Activated T-helper 17 cell treated with anti-CD3 and anti-CD28 coated beads, Interleukin-2, amount 50 U/mL, for 72 hours (primary cell): ENCODE measurements around the gene HEATR1. TPM values are rescaled to one million over a fixed set of nuclear protein-coding genes. Genes with fewer than 3 reads are reported as not detected.

ENCODE experiments used
- ATAC-seq: fragments of 150-1000 bp; cut with Tn5 transposase; replicated peaks from 2 replicates; pipeline ENCODE4 v1.10.0; 2021; ENCODE audit warnings: mild to moderate bottlenecking, moderate library complexity
- H3K27ac Mint-ChIP-seq: one replicate; pipeline ENCODE4 v1.8.0; 2022; ENCODE audit warnings: mixed read lengths
- H3K27me3 Mint-ChIP-seq: one replicate; pipeline ENCODE4 v1.8.0; 2022; ENCODE audit warnings: mixed read lengths
- H3K36me3 Mint-ChIP-seq: one replicate; pipeline ENCODE4 v1.8.0; 2022; ENCODE audit warnings: low read depth, mild to moderate bottlenecking, mixed read lengths
- H3K4me1 Mint-ChIP-seq: one replicate; pipeline ENCODE4 v1.8.0; 2022; ENCODE audit warnings: mixed read lengths
- H3K4me3 Mint-ChIP-seq: one replicate; pipeline ENCODE4 v1.8.0; 2022; ENCODE audit warnings: mild to moderate bottlenecking, mixed read lengths
- H3K9me3 Mint-ChIP-seq: one replicate; pipeline ENCODE4 v1.8.0; 2022; ENCODE audit warnings: mixed read lengths
- total RNA-seq, 2 donors: library from RNA; stranded (reverse); gene quantifications; one replicate each; pipeline ENCODE4 v1.2.3, GENCODE V29; 2022

Gene HEATR1, protein sequence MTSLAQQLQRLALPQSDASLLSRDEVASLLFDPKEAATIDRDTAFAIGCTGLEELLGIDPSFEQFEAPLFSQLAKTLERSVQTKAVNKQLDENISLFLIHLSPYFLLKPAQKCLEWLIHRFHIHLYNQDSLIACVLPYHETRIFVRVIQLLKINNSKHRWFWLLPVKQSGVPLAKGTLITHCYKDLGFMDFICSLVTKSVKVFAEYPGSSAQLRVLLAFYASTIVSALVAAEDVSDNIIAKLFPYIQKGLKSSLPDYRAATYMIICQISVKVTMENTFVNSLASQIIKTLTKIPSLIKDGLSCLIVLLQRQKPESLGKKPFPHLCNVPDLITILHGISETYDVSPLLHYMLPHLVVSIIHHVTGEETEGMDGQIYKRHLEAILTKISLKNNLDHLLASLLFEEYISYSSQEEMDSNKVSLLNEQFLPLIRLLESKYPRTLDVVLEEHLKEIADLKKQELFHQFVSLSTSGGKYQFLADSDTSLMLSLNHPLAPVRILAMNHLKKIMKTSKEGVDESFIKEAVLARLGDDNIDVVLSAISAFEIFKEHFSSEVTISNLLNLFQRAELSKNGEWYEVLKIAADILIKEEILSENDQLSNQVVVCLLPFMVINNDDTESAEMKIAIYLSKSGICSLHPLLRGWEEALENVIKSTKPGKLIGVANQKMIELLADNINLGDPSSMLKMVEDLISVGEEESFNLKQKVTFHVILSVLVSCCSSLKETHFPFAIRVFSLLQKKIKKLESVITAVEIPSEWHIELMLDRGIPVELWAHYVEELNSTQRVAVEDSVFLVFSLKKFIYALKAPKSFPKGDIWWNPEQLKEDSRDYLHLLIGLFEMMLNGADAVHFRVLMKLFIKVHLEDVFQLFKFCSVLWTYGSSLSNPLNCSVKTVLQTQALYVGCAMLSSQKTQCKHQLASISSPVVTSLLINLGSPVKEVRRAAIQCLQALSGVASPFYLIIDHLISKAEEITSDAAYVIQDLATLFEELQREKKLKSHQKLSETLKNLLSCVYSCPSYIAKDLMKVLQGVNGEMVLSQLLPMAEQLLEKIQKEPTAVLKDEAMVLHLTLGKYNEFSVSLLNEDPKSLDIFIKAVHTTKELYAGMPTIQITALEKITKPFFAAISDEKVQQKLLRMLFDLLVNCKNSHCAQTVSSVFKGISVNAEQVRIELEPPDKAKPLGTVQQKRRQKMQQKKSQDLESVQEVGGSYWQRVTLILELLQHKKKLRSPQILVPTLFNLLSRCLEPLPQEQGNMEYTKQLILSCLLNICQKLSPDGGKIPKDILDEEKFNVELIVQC (N-terminal part only)
- total RNA-seq = 10 to 100 TPM; 37.8 to 85.9 TPM

DNA sequence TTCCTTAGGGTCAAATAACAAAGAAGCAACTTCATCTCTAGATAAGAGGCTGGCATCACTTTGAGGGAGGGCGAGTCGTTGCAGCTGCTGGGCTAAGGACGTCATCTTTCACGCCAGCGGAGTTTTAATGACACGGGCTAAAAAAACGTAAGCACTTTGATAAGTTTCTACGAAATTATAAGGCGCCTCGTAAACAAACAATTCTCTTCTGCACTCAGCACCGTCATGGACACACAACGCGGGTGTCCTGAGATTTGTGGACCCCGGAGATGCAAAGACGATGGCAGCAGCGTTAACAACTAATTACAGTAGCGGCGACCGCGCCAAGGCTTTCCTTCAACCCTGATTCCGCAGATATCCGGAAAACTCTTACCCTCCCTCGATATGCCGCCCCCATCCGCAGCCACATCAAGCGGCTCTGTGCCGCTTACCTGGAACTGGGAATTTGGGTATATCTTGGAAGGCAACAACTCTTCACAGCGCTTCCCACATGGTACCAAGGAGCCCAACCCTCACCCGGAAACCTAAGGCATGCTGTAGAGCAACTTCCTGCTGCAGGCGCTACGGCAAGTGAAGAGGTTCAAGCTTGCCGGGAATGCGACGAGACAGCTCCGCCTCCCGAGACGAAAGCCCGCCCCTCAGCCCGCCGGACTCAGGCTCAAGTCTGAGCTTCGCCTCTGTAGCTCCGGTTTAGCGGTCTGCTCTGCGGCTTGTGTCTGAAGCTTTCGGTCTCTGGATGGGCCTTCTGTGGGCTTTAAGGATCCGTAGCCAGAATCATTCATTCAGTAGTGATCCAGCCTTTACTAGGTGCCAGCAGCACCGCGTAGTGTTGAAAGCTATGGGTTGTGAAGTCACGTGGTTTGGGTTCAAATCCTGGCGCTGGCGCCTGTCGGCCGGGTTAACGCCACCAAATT, at the start of gene HEATR1:
Gene HEATR1 (minus strand): TSS at position 526 of the 914 bp plus-strand sequence. CDS start 421 bp downstream, at position 105.
- peaks cover 58% of the 10 kb centered on the region for H3K36me3 Mint-ChIP-seq
- H3K4me3 Mint-ChIP-seq = peak within 1 kb of the TSS; percentile 95
- peaks cover 6% of the 10 kb centered on the region for H3K4me1 Mint-ChIP-seq
- no peaks in the 10 kb centered on the region for H3K9me3 Mint-ChIP-seq
- peak within 1 kb of the TSS; percentile 90 for H3K27ac Mint-ChIP-seq
- peak; percentile 97 for ATAC-seq
- H3K27me3 Mint-ChIP-seq = peaks cover 6% of the 10 kb centered on the region

DNA sequence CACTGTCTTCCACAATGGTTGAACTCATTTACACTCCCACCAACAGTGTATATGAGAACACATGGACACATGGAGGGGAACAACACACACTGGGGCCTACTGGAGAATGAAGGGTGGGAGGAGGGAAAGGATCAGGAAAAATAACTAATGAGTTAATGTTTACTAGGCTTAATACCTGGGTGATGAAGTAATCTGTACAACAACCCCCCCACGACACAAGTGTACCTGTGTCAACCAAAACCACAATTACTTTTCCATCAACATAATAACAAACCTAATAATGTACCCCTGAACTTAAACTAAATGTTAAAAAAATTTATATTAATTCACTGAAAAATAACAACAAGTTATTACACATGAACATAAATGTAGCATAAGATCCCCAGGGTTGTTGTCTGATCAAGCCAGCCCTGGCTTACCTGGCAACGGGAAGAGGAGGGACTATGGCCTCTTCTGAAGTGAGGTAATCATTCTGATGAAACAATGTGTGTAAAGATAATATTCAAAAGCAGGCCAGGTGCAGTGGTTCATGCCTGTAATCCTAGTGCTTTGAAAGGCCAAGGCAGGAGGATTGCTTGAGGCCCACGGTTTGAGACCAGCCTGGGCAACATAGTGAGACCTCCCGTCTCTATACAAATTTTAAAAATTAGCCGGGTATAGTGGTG, 40.8 kb upstream of the HEATR1 start:
- H3K36me3 Mint-ChIP-seq = no peaks in the 10 kb centered on the region
- no peak for ATAC-seq
- no peak overlapping the region for H3K4me3 Mint-ChIP-seq
- peaks cover 6% of the 10 kb centered on the region for H3K27me3 Mint-ChIP-seq
- H3K9me3 Mint-ChIP-seq = no peaks in the 10 kb centered on the region
- no peaks in the 10 kb centered on the region for H3K4me1 Mint-ChIP-seq
- H3K27ac Mint-ChIP-seq = no peak overlapping the region

DNA sequence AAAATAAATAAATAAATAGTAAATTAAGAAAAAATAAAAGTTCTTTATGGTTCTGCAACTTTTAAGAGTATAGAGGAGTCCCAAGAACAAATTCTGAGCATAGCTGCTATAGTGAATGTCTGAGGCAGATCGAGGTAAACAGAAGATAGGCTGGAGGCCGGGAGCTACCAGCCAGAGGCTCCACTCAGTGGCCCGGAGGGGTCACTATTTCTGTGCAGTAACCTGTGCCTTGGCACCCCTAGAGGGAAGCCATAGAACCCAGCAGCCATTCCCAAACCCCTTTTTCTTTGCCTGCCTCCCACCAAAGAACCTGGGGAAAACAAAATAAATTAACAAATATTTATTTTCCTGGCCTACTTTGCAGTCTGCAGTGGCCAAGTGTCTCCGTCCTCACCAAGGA, 38.4 kb upstream of the HEATR1 start:
- no peak for ATAC-seq
- H3K27ac Mint-ChIP-seq = no peak overlapping the region
- no peak overlapping the region for H3K4me3 Mint-ChIP-seq

DNA sequence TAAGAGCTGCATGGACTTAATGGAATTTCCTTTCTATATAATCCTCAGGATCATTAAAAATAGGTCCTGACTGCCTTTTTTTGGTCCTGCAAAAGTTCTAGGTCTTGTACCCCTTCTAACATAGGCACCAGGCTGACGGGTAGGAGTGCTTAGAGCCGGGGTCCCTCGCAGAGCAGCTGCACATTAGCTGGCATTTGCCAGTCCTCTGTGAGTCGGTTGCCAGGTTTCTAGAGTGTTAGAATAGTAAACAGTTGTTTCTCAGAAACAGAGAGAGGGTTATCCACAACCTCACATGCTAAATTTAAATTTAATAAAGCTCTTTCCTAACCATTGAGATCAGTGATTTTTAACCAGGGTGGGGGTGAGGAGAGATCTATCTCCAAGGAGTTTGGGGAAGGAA, 35.4 kb upstream of the HEATR1 start:
- ATAC-seq = no peak
- H3K4me1 Mint-ChIP-seq = no peaks in the 10 kb centered on the region
- H3K27me3 Mint-ChIP-seq = peaks cover 21% of the 10 kb centered on the region
- H3K9me3 Mint-ChIP-seq = no peaks in the 10 kb centered on the region
- H3K4me3 Mint-ChIP-seq = no peak overlapping the region
- H3K27ac Mint-ChIP-seq = no peak overlapping the region
- H3K36me3 Mint-ChIP-seq = no peaks in the 10 kb centered on the region

More for the DNA sequence above, 38.4 kb upstream of the HEATR1 start:
- Mint-ChIP-seq H3K27me3 (peaks cover 12% of the 10 kb centered on the region), H3K36me3 (no peaks in the 10 kb centered on the region), H3K9me3 (no peaks in the 10 kb centered on the region), H3K4me1 (no peaks in the 10 kb centered on the region)

DNA sequence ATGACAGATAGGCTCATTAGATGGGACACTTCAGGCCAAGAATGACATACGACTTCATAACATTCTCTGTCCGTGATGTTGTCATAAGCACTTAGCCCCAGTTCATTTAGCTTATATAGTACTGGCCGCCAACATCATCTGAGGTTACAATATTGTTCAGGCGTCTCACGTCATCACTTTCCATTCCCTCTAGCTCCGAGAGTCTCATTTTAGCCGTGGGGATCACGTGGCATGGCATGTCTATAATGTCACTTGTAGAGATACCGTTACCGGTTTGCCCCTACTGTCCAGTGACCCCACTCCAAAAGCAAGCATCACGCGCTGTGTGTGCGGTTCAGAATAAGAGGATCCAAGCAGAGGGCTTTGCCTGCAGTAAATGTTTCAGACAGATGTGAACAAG, 34.6 kb upstream of the HEATR1 start:
- H3K27ac Mint-ChIP-seq = no peak overlapping the region

DNA sequence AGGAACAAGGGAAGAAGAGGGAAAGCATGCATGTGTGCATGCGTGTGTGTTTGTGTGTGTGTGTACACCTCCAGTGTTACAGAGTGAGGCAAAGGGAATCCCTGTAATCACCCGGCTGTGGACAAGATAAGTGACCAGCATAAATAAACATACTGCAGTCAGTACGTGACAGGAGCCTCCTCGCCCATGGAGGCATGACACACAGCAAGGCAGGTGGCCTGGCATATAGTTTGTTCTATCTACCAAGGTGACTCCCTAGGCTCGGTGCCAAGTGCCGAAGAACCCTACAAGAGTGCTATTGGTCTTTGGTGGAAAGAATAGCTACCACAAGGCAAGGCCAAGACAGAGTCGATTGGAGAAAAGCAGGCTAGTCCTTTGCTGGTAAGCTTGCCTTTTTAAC, 31.7 kb upstream of the HEATR1 start:
- Mint-ChIP-seq H3K27ac (no peak overlapping the region), H3K36me3 (no peaks in the 10 kb centered on the region), H3K4me3 (no peak overlapping the region), H3K4me1 (no peaks in the 10 kb centered on the region), H3K27me3 (peaks cover 21% of the 10 kb centered on the region), H3K9me3 (no peaks in the 10 kb centered on the region)
- ATAC-seq = no peak

More for the DNA sequence above, 34.6 kb upstream of the HEATR1 start:
- H3K9me3 Mint-ChIP-seq = no peaks in the 10 kb centered on the region
- peaks cover 21% of the 10 kb centered on the region for H3K27me3 Mint-ChIP-seq
- H3K4me3 Mint-ChIP-seq = no peak overlapping the region
- no peaks in the 10 kb centered on the region for H3K4me1 Mint-ChIP-seq
- no peaks in the 10 kb centered on the region for H3K36me3 Mint-ChIP-seq
- no peak for ATAC-seq

DNA sequence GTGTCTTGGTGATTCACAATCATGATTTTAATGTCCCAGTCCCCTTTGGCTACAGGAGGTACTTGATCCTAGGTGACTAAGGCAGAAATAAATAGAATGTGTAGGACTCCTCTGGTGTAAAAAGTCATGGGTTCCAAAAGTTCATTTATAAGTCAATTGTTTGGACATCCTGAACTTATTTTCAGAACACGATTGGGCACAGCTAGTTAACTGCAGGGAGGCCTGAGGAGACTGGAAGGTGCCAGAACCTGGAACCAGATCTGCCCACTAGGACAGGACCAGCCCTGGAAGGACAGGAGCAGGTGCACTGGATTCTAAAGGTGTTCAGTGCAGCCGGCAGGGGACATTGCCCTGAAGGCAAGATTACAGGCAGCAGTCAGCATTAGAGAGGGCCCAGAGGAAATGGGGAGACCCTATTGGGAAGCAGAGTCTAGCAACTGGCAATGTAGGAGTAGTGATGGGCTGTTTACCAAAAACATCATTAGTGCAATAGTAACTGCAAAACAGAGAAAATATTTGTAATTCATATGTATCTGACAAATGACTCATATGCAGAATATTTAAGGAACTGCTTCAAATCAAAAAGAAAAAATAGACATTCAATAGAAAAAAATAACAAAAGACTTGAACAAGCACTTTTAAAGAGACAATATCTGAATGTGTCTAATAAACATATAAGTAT, 23.6 kb upstream of the HEATR1 start:
- Mint-ChIP-seq H3K4me1 (no peaks in the 10 kb centered on the region), H3K27me3 (peaks cover 23% of the 10 kb centered on the region), H3K36me3 (no peaks in the 10 kb centered on the region), H3K4me3 (no peak overlapping the region), H3K27ac (no peak overlapping the region), H3K9me3 (peaks cover 4% of the 10 kb centered on the region)
- ATAC-seq = no peak

DNA sequence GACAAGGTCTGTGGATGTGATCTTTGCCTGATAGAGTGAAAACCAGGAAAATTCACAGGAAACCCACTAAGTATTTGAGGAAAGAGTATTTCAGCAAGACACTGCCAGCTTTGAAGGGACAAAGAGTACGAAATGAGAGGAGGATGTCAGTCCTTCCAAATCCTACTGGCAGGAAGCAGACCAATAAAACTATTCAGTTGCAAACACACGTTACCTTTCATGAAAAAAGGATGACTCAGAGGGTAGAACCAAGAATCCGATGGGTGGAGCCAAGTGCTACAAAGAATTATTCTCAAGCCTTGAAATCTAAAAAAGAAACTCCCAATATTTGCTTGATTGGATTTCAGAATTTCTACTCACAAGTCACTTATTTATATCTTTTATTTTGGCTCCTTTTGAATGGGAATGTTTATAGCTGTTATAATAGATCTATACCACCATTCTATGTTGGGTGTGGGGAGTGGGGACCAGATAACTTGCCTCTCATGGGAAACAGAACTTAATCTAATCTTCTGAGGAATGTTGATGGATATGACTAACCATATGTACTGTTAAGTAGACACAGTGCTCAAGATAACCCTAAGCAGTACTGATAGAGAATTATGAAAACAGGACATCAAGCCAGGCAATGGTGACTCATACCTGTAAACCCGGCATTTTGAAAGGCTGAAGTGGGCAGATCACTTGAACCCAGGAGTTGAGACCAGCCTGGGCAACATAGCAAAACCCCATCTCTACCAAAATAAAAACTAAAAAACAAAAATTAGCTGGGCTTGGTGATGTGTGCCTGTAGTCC, 19.3 kb upstream of the HEATR1 start:
- Mint-ChIP-seq H3K27me3 (peaks cover 43% of the 10 kb centered on the region), H3K9me3 (peaks cover 10% of the 10 kb centered on the region), H3K4me3 (no peak overlapping the region), H3K4me1 (no peaks in the 10 kb centered on the region), H3K36me3 (no peaks in the 10 kb centered on the region), H3K27ac (no peak overlapping the region)
- ATAC-seq = no peak

DNA sequence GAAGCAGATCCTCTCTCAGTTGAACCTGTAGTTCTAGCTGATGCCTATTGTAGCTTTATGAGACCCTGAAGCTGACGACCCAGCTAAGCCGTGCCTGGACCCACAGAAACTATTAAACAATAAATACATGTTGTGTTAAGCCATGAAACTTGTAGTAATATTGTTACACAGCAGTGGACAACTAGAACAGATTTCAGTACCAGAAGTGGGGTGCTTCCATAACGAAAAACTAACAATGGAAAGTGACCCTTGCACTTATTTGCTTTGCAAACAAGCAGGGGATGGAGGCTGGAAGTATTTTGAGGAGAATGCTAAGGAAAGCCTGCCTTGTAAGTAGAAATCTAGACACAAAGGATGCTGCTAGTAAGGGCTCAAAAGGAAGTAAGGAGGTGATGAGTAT, 18.1 kb upstream of the HEATR1 start:
- H3K27me3 Mint-ChIP-seq = peaks cover 37% of the 10 kb centered on the region
- H3K27ac Mint-ChIP-seq = no peak overlapping the region
- H3K4me1 Mint-ChIP-seq = no peaks in the 10 kb centered on the region
- H3K4me3 Mint-ChIP-seq = no peak overlapping the region
- ATAC-seq = no peak
- no peaks in the 10 kb centered on the region for H3K36me3 Mint-ChIP-seq
- H3K9me3 Mint-ChIP-seq = peaks cover 10% of the 10 kb centered on the region

DNA sequence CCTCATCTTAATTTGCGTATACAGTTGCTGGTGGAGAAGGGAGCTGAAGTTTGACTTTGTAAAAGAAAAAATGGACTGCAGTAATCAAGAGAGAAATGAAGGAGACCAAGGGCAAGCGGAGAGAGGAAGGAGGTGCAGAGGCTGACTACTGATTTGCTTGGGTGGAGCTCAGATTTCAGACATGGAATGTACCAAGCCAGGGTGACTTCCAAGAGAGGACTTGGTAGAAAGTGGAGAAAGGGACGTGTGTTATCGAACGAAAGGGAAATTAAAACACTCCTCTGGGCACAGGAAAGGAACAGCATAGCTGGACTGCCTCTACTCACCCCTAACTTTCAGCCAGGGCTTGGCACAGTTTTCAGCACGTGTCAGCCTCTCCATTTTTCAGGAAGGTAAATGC, 15.1 kb upstream of the HEATR1 start:
- Mint-ChIP-seq H3K9me3 (peaks cover 10% of the 10 kb centered on the region), H3K4me3 (no peak overlapping the region), H3K27ac (no peak overlapping the region), H3K27me3 (peaks cover 47% of the 10 kb centered on the region), H3K4me1 (no peaks in the 10 kb centered on the region), H3K36me3 (no peaks in the 10 kb centered on the region)
- no peak for ATAC-seq

DNA sequence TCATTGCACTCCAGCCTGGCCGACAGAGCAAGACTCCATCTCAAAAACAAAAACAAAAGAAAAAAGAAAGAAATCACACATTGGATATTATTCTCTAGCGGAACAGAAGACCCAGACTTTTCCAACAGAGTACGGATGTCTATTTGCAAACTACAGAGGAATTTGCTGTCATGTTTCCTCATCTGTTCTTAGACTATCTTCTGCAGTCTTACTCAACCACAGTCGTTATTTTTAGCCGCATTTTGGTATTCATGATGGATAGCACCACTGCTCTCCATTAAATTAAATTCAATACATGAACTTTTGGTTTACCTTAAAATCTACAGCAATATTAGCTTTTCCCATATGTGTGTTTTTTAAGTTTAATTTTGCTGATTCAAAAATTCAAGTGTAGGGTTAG, 14.2 kb upstream of the HEATR1 start:
- Mint-ChIP-seq H3K4me3 (no peak overlapping the region), H3K27me3 (peaks cover 42% of the 10 kb centered on the region), H3K27ac (no peak overlapping the region), H3K4me1 (no peaks in the 10 kb centered on the region), H3K9me3 (peaks cover 10% of the 10 kb centered on the region), H3K36me3 (no peaks in the 10 kb centered on the region)
- ATAC-seq = no peak
